ENCODE measurements around the gene PRAMEF1.
"Not testable (repeated sequence)": the region's sequence is repeated elsewhere in the genome, so short reads cannot be mapped to it uniquely, and the experiment has no call there.

Gene PRAMEF1

GRCh38 chr1:12776801-12777557 is 14.2 kb upstream of the PRAMEF1 start:
- no peak for DNase-seq

DNA sequence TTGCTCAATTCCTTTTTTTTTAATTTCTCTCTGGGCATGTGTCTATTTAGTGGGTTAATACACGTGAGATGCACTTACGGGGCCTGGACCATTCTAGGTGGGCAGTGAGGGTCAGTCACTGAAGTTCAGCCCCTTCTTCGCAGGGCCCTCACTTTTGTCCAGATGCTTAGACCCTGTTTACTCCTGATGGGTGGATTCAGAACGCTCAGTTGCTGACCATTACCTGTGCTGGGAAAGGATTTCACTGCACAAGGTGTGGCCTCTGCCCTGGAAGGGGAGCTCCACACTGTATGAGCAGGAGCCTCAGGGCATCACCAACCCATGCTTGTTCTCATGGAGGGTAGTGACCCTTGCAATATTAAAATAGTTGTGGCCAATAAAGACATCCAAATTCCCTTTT is 13.1 kb upstream of the PRAMEF1 start:
- no peak for DNase-seq

- DNase-seq, result no peak
Observed at GRCh38 chr1:12778907-12779306, 12.3 kb upstream of the PRAMEF1 start.

GRCh38 chr1:12781488-12781887 is 9.7 kb upstream of the PRAMEF1 start:
- DNase-seq, result not testable (repeated sequence)

DNA sequence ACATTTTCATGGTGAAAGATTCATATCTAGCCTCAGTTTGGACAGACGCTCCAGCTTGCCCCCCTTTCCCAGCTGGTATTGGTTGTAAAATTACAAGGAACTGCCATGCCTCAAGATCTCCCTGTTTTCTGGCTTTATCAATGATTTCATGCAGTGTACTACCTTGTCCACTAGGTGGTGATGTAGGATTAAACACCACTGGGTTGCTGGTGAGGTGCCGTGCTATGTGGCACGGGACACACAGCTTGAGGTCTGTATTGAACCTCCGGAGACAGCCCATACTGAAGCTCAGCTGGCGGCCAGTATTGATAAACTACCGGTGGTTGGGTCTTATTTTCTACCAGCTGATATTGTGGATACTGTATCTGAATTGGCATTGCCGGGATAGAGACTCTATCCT is 7.4 kb upstream of the PRAMEF1 start:
- DNase-seq, result not testable (repeated sequence)

DNA sequence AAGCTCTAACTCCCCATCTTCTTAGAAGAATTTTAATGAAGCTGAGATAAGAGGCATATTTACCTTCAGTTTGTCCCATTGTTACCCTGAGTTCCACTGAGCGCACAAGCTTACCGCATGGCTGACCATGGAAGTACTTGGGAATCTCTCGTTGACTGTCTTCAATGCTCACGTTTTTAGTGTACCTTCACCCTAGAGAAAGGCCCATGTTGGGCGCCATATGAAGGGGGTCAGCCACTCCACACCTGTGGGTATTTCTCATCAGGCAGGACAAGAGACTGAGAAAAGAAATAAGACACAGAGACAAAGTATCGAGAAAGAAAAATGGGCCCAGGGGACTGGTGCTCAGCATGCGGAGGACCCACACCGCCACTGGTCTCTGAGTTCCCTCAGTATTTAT is 6.5 kb upstream of the PRAMEF1 start:
- not testable (repeated sequence) for DNase-seq

DNA sequence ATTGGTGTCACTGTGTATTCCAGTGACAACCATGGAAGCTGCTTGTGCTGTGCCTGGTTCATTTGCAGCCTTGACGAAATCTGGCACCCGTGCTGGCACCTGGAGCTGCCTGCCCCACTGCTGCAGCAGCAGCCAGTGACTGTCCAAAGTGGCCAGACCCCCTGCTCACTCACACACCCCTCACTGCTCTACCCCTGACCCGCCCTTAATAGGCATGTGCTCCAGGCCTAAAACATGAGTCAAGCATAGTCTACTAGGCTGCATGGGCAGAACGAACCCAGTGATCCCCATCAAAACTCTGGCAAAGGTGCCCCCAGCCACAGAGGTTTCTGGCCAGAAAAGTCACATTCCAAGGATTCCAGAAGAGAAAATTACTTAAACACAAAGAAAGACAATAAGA is 7.7 kb downstream of the PRAMEF1 start:
- no peak for DNase-seq

GRCh38 chr1:12799730-12800129 is 8.5 kb downstream of the PRAMEF1 start:
- DNase-seq, result no peak

DNA sequence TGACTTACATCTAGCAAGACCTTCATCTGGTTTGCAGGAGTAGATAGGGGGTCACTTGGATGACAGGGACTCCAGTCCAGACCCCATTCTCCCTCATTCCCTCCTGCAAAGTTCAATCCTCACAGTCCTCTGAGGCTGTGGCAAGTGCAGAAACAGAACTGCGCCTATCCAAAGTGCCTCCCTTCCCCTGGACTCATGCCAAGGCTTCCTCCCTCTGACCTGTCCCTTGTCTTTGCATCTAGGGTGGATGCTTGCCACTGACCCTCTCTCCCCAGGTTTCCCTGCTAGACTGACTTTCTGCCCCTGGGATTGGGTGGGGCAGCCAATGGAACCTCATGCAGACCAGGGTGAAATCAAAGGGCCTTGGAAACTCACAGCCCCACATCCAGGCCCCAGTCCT is 18.7 kb downstream of the PRAMEF1 start:
- no peak for DNase-seq

DNA sequence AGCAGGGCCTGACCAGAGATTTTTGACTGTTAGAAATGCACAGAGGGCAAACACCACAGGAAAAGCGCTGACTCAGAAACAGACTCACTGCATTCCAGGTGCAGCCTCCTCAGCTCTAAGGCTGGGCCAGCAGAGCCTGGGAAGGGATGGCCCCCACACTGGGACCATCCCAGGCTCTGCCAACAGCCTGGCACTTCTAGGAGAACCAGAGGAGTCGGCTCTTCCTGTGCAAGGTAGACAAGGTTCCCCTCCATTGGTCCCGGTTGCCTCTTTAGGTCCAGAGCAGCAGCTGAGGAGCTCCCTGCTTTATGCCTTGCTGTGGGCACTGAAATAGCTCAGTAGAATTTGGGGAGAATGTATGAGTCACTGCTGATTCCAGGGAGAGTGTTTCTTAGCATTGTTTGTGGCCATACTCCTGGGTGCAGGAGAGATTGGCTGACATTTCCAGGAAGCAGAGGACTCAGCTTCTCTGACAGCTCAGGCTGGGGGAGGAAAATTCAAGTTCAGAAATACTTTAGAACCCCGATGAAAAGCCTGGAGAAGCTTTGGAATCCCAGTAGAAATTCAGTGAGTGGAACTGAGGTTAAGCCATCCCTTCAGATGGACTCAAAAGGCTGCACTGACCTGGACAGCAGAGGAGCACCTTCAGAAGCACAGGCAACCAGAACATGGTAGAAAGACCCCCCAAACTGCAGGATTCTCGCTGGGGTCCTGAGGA is 19.7 kb downstream of the PRAMEF1 start:
- DNase-seq, result no peak

GRCh38 chr1:12811409-12811784 is 20.2 kb downstream of the PRAMEF1 start:
- no peak for DNase-seq

- DNase-seq, result not testable (repeated sequence)
Observed at GRCh38 chr1:12819061-12819460, 27.9 kb downstream of the PRAMEF1 start.

DNA sequence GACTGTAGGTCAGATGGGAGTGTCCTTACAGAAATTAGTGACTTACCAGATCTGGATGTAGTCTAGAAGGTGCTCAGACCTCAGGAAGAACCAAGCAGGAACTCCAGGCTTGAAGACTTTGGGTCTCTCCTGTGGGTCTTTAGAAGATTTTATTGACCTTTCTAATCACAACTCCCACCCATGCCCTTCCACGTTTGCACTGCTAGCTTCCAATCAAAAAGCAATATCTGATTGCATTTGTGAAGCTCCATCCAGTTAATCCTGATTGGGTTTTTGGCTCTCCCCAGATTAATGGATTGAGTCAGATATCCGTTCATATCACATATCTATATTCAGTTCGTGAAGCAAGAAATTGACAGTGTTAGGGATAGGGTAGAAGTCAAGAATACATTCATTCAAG is 40.1 kb downstream of the PRAMEF1 start, which contains the start of gene PRAMEF11:
Gene PRAMEF11, minus strand, starts transcription at position 101 of the 400 bp plus-strand sequence. CDS start 2,621 bp downstream, outside the sequence.
- DNase-seq, result not testable (repeated sequence)

DNA sequence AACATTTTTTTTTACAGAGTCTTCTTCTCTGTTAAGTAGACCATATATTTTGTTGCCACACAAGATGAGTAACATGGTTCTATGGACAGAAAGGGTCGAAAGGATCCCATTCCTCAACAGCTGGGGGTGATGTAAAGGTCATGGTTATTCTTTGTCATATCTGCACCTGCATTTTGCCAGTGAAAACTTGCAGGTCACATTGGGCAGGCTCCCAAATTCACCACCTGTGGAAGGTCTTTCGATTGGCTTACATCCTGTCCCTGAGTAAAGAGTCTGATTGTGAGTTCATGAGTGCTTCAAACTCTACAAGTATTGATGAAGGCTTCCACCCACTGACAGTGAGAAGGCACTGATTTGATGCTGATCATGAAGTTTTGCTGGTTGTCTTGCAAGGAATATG is 42.1 kb downstream of the PRAMEF1 start:
- not testable (repeated sequence) for DNase-seq

All from activated CD4-positive, alpha-beta T cell treated with anti-CD3 and anti-CD28 coated beads, Interleukin-2, amount 50 U/mL, for 1 hour (primary cell).